ENCODE measurements around the gene SNX30. TPM values are rescaled to one million over a fixed set of nuclear protein-coding genes. Genes with fewer than 3 reads are reported as not detected.

Gene SNX30
- total RNA-seq, 1 donor from 2014 or later: 12.8 TPM

DNA sequence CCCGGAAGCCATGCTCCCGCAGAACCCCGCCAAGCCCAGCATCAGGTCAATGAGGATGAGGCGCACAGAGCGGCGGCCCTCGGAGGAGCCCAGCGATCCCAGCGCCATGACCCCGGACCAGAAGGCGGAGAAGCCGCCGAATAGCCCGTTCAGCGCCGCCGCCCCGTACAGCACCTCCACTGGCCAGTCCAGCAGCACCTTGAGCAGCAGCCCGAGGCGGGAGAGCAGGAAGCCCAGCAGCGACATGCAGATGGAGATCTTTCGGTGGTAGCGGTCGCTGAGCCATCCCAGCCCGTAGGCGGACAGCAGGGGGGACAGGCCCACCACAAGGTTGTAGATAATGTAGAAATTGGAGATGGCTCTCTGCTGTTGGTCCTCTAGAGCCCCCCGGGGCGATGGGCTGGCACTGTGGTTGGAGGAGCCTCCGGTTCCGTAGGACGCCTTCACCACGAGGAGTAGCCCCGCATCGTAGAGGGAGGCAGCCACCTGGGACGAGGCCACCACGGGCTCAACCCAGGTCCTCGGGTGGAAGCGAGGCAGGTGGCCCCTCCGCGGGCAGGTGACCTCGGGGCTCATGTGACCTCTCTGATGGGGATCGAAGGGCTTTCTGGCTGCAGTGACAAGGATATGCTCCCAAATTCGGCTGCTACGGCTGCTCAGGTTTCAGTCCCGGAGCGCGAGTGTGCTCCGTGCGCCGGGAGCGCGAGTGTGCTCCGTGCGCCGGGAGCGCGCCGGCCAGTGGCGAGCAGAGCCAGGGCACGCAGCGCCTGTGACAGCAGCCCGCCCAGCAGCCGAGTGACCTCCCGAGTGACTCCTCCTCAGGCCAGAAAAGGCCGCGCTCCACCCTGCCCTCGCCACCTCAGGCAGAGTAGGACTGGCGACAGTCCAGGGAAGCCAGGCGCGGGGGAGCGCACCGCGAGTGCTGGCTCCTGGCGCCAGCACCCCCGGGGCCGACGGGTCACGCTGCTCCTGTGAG, 139.8 kb downstream of the SNX30 start, which contains the start of gene SLC46A2:
Gene SLC46A2, minus strand, starts transcription at position 771 of the 976 bp plus-strand sequence. Its CDS starts 195 bp downstream, at position 576.
- no peaks in the 10 kb centered on the region for H3K4me1 Mint-ChIP-seq (ENCODE audit: unreplicated experiment)
- peaks cover 3% of the 10 kb centered on the region for H3K36me3 Mint-ChIP-seq (ENCODE audit: low read depth, unreplicated experiment)
- H3K27ac Mint-ChIP-seq (ENCODE audit: unreplicated experiment): no peak within 1 kb of the TSS
- TF ChIP-seq, protein P1, sequence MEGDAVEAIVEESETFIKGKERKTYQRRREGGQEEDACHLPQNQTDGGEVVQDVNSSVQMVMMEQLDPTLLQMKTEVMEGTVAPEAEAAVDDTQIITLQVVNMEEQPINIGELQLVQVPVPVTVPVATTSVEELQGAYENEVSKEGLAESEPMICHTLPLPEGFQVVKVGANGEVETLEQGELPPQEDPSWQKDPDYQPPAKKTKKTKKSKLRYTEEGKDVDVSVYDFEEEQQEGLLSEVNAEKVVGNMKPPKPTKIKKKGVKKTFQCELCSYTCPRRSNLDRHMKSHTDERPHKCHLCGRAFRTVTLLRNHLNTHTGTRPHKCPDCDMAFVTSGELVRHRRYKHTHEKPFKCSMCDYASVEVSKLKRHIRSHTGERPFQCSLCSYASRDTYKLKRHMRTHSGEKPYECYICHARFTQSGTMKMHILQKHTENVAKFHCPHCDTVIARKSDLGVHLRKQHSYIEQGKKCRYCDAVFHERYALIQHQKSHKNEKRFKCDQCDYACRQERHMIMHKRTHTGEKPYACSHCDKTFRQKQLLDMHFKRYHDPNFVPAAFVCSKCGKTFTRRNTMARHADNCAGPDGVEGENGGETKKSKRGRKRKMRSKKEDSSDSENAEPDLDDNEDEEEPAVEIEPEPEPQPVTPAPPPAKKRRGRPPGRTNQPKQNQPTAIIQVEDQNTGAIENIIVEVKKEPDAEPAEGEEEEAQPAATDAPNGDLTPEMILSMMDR (IDR thresholded peaks at IDR 0.05; ENCODE audit: unreplicated experiment): no peak
- H3K4me3 Mint-ChIP-seq (ENCODE audit: unreplicated experiment): peak within 1 kb of the TSS; percentile 21
- H3K27me3 Mint-ChIP-seq (ENCODE audit: unreplicated experiment): peaks cover 12% of the 10 kb centered on the region
- peak; percentile 20 for DNase-seq (ENCODE audit: low spot score)
- H3K9me3 Mint-ChIP-seq (ENCODE audit: unreplicated experiment): no peaks in the 10 kb centered on the region

DNA sequence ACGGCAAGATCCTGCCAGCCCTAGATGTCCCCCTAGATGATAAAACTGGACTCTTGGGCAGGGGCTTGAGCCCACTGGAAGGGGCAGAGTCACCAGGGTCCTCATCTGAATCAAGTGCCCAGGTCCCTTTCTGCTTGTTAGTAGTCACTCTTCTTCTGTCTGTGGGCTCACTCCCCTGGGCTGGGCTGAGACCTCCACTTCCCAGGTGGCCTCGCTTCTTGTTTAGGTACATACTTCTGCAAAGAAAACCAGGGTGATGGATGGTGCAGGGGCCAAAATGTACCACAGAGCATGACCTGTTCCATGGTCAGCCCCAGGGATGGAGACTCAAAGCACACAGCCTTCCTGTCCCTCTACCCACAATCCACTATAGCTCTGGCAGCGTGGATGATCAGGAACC, 141.0 kb downstream of the SNX30 start:
- Mint-ChIP-seq H3K27me3 (ENCODE audit: unreplicated experiment) (peaks cover 12% of the 10 kb centered on the region), H3K4me1 (ENCODE audit: unreplicated experiment) (no peaks in the 10 kb centered on the region), H3K4me3 (ENCODE audit: unreplicated experiment) (no peak overlapping the region), H3K36me3 (ENCODE audit: low read depth, unreplicated experiment) (peaks cover 3% of the 10 kb centered on the region), H3K9me3 (ENCODE audit: unreplicated experiment) (no peaks in the 10 kb centered on the region), H3K27ac (ENCODE audit: unreplicated experiment) (no peak overlapping the region)
- TF ChIP-seq, protein P1 (IDR thresholded peaks at IDR 0.05; ENCODE audit: unreplicated experiment): no peak
- no peak for DNase-seq (ENCODE audit: low spot score)

DNA sequence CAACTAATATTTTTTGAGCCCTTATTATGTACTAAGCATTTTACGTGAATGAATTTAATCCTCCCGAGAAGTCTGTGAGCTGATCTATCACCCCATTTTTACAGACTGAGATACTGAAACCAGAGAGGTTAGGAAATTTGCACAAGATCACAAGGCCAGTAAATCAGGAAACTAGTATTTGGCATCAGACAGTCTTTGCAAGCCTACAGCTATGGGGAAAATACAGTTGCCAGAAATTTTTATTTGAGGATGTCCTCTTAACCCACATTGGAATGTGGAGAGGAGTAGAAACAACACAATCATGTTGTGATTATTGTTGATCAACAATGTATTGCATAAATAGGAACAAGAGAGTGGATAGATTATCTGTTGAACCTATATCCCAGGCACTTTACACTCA, 142.4 kb downstream of the SNX30 start:
- Mint-ChIP-seq H3K27ac (ENCODE audit: unreplicated experiment) (no peak overlapping the region), H3K9me3 (ENCODE audit: unreplicated experiment) (no peaks in the 10 kb centered on the region), H3K27me3 (ENCODE audit: unreplicated experiment) (peaks cover 12% of the 10 kb centered on the region), H3K4me1 (ENCODE audit: unreplicated experiment) (no peaks in the 10 kb centered on the region), H3K36me3 (ENCODE audit: low read depth, unreplicated experiment) (no peaks in the 10 kb centered on the region), H3K4me3 (ENCODE audit: unreplicated experiment) (no peak overlapping the region)
- no peak for DNase-seq (ENCODE audit: low spot score)
- TF ChIP-seq, protein P1 (IDR thresholded peaks at IDR 0.05; ENCODE audit: unreplicated experiment): no peak

DNA sequence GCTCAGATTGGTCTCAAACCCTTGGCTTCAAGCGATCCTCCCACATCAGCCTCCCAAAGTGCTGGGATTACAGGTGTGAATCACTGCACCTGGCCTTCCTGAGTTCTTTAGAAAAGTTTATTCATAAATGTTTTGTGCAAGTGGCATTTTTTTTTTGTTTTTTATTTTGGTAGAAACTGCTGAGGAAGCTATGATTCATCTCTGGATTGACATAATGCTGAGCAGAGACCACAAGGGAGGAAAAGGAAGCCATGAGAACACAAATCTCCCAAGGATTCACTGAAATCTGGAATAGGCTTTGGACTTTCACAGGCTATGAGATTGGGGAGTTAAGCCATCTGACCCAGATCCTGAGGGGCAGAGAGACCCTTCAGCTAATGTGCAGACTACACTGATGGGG, 143.5 kb downstream of the SNX30 start:
- Mint-ChIP-seq H3K4me3 (ENCODE audit: unreplicated experiment) (no peak overlapping the region), H3K27ac (ENCODE audit: unreplicated experiment) (no peak overlapping the region), H3K4me1 (ENCODE audit: unreplicated experiment) (no peaks in the 10 kb centered on the region), H3K36me3 (ENCODE audit: low read depth, unreplicated experiment) (no peaks in the 10 kb centered on the region), H3K27me3 (ENCODE audit: unreplicated experiment) (peaks cover 10% of the 10 kb centered on the region), H3K9me3 (ENCODE audit: unreplicated experiment) (no peaks in the 10 kb centered on the region)
- no peak for DNase-seq (ENCODE audit: low spot score)
- TF ChIP-seq, protein P1 (IDR thresholded peaks at IDR 0.05; ENCODE audit: unreplicated experiment): no peak

DNA sequence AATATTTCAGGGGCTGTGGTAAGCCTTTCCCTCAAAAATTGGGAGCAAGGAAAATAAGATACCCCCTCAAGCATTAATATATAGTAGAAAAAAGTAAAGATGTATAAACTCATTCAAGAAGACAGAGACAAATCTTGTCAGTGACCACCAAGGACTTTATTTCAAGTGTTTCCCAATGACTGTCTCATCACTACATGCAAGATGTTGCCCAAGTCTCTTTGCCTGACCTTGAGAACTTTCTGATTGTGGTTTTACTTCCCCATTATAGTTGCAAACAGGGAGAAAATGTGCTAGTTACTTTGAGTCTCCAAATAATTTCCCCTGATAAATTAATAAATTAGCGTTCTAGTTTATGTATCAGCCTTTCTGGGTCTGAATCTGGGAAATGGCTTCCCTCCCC, 144.1 kb downstream of the SNX30 start:
- Mint-ChIP-seq H3K9me3 (ENCODE audit: unreplicated experiment) (no peaks in the 10 kb centered on the region), H3K27ac (ENCODE audit: unreplicated experiment) (no peak overlapping the region), H3K36me3 (ENCODE audit: low read depth, unreplicated experiment) (no peaks in the 10 kb centered on the region), H3K4me1 (ENCODE audit: unreplicated experiment) (no peaks in the 10 kb centered on the region), H3K4me3 (ENCODE audit: unreplicated experiment) (no peak overlapping the region), H3K27me3 (ENCODE audit: unreplicated experiment) (peaks cover 10% of the 10 kb centered on the region)
- TF ChIP-seq, protein P1 (IDR thresholded peaks at IDR 0.05; ENCODE audit: unreplicated experiment): no peak
- DNase-seq (ENCODE audit: low spot score): no peak
